ENCODE measurements around the gene MAML3.

The MAML3 gene

GRCh38 chr4:140005699-140006098 lies 148.3 kb downstream of the MAML3 start:
- DNase-seq (ENCODE audit: extremely low spot score): no peak
- CTCF ChIA-PET: interaction anchor here (0.9 kb wide), 1 partner anchor 245 kb away, joined by 3 read pairs; no protein-coding TSS in a partner anchor
- no peak for TF ChIP-seq FOXM1 (IDR thresholded peaks at IDR 0.05; ENCODE audit: borderline replicate concordance)
- no peak for TF ChIP-seq FOXK2 (IDR thresholded peaks at IDR 0.05)
- no peak for TF ChIP-seq TARDBP (IDR thresholded peaks at IDR 0.05)
- TF ChIP-seq PKNOX1 (IDR thresholded peaks at IDR 0.05): peak; percentile 91
- POLR2A ChIA-PET: no interaction called here

- TF ChIP-seq FOXK2 (IDR thresholded peaks at IDR 0.05): no peak
- TF ChIP-seq FOXA1 (IDR thresholded peaks at IDR 0.05): no peak
- TF ChIP-seq BHLHE40 (IDR thresholded peaks at IDR 0.05; ENCODE audit: borderline replicate concordance): no peak
- TF ChIP-seq SUZ12 (IDR thresholded peaks at IDR 0.05): no peak
- TF ChIP-seq ARNT (IDR thresholded peaks at IDR 0.05): no peak
- TF ChIP-seq SP1 (IDR thresholded peaks at IDR 0.05): no peak
- no peak for TF ChIP-seq PKNOX1 (IDR thresholded peaks at IDR 0.05)
- TF ChIP-seq HDGF (IDR thresholded peaks at IDR 0.05; ENCODE audit: borderline replicate concordance): no peak
- no peak for TF ChIP-seq NFRKB (IDR thresholded peaks at IDR 0.05)
- no peak for TF ChIP-seq ELF4 (IDR thresholded peaks at IDR 0.05)
- no peak for TF ChIP-seq FOXM1 (IDR thresholded peaks at IDR 0.05; ENCODE audit: borderline replicate concordance)
- no peak for TF ChIP-seq LEF1 (IDR thresholded peaks at IDR 0.05; ENCODE audit: borderline replicate concordance)
- TF ChIP-seq L3MBTL2 (conservative IDR thresholded peaks at IDR 0.05): no peak
Observed at GRCh38 chr4:140004922-140005627, 148.9 kb downstream of the MAML3 start.

GRCh38 chr4:140004549-140004895 lies 149.5 kb downstream of the MAML3 start:
- no peak for DNase-seq (ENCODE audit: extremely low spot score)
- TF ChIP-seq L3MBTL2 (conservative IDR thresholded peaks at IDR 0.05) (no peak), PKNOX1 (IDR thresholded peaks at IDR 0.05) (no peak), ZNF384 (IDR thresholded peaks at IDR 0.05) (no peak), BHLHE40 (IDR thresholded peaks at IDR 0.05; ENCODE audit: borderline replicate concordance) (no peak), FOXK2 (IDR thresholded peaks at IDR 0.05) (no peak), LEF1 (IDR thresholded peaks at IDR 0.05; ENCODE audit: borderline replicate concordance) (no peak)
- CTCF ChIA-PET: interaction anchor here (0.9 to 1.9 kb wide), 3 partner anchors 8 to 249 kb away, joined by 3 to 6 read pairs (median 5); no protein-coding TSS in a partner anchor
- POLR2A ChIA-PET: interaction anchor here (0.6 kb wide), 1 partner anchor 369 kb away, joined by 3 read pairs; the partner anchor contains the start of gene SCOC

More at GRCh38 chr4:140004922-140005627, 148.9 kb downstream of the MAML3 start:
- CTCF ChIA-PET: interaction anchor here (0.9 to 1.9 kb wide), 3 partner anchors 7 to 248 kb away, joined by 3 to 6 read pairs (median 5); no protein-coding TSS in a partner anchor
- POLR2A ChIA-PET: interaction anchor here (0.6 kb wide), 1 partner anchor 368 kb away, joined by 3 read pairs; the partner anchor contains the start of gene SCOC
- no peak for DNase-seq (ENCODE audit: extremely low spot score)

GRCh38 chr4:140003876-140004548 lies 150.0 kb downstream of the MAML3 start:
- TF ChIP-seq LEF1 (IDR thresholded peaks at IDR 0.05; ENCODE audit: borderline replicate concordance) (no peak), PKNOX1 (IDR thresholded peaks at IDR 0.05) (no peak), SUZ12 (IDR thresholded peaks at IDR 0.05) (no peak), L3MBTL2 (conservative IDR thresholded peaks at IDR 0.05) (no peak), SP1 (IDR thresholded peaks at IDR 0.05) (no peak), FOXK2 (IDR thresholded peaks at IDR 0.05) (no peak), BHLHE40 (IDR thresholded peaks at IDR 0.05; ENCODE audit: borderline replicate concordance) (no peak), ARNT (IDR thresholded peaks at IDR 0.05) (no peak), NFRKB (IDR thresholded peaks at IDR 0.05) (no peak), FOXM1 (IDR thresholded peaks at IDR 0.05; ENCODE audit: borderline replicate concordance) (no peak), ELF4 (IDR thresholded peaks at IDR 0.05) (no peak), CTBP1 (IDR thresholded peaks at IDR 0.05; ENCODE audit: borderline replicate concordance) (no peak), ZNF384 (IDR thresholded peaks at IDR 0.05) (no peak), HDGF (IDR thresholded peaks at IDR 0.05; ENCODE audit: borderline replicate concordance) (no peak), TARDBP (IDR thresholded peaks at IDR 0.05) (no peak), FOXA1 (IDR thresholded peaks at IDR 0.05) (no peak)
- DNase-seq (ENCODE audit: extremely low spot score): no peak
- ChIA-PET CTCF (interaction anchor here (0.6 to 1.9 kb wide), 6 partner anchors 8 to 358 kb away, joined by 3 to 6 read pairs (median 4); no protein-coding TSS in a partner anchor), POLR2A (interaction anchor here (0.6 kb wide), 1 partner anchor 369 kb away, joined by 3 read pairs; the partner anchor contains the start of gene SCOC)

- no peak for DNase-seq (ENCODE audit: extremely low spot score)
- ChIA-PET CTCF (no interaction called here), POLR2A (no interaction called here)
- TF ChIP-seq FOXM1 (IDR thresholded peaks at IDR 0.05; ENCODE audit: borderline replicate concordance): no peak
- no peak for TF ChIP-seq HDGF (IDR thresholded peaks at IDR 0.05; ENCODE audit: borderline replicate concordance)
- no peak for TF ChIP-seq L3MBTL2 (conservative IDR thresholded peaks at IDR 0.05)
- no peak for TF ChIP-seq ARNT (IDR thresholded peaks at IDR 0.05)
- TF ChIP-seq PKNOX1 (IDR thresholded peaks at IDR 0.05): no peak
Observed at GRCh38 chr4:140000232-140000631, 153.8 kb downstream of the MAML3 start.
